ENCODE data around the gene ARHGAP29.
"Not testable (repeated sequence)": the region's sequence is repeated elsewhere in the genome, so short reads cannot be mapped to it uniquely, and the experiment has no call there.

The ARHGAP29 gene

GRCh38 chr1:94180650-94181049 lies 56.7 kb downstream of the ARHGAP29 start:
- no peaks in the 10 kb centered on the region for H3K27me3 ChIP-seq (ENCODE audit: insufficient read depth, insufficient read length)
- H3K9me3 ChIP-seq (ENCODE audit: insufficient read depth, low read length) = no peaks in the 10 kb centered on the region
- no peak overlapping the region for H3K9ac ChIP-seq (ENCODE audit: insufficient read length, low read depth)
- peaks cover 75% of the 10 kb centered on the region for H3K36me3 ChIP-seq (ENCODE audit: insufficient read depth, insufficient read length, low read length)
- no peak overlapping the region for H3K4me3 ChIP-seq (ENCODE audit: insufficient read length, low read depth)
- no peak for DNase-seq (ENCODE audit: low read depth, low spot score)
- no peak for TF ChIP-seq YY1 (IDR thresholded peaks at IDR 0.05; ENCODE audit: insufficient read depth, insufficient read length)
- TF ChIP-seq SUZ12 (IDR thresholded peaks at IDR 0.05; ENCODE audit: extremely low read depth, insufficient read depth, insufficient read length) = no peak
- TF ChIP-seq ZNF274 (IDR thresholded peaks at IDR 0.05; ENCODE audit: low read depth, low read length) = no peak
- no peaks in the 10 kb centered on the region for H3K4me1 ChIP-seq (ENCODE audit: insufficient read depth, insufficient read length)

DNA sequence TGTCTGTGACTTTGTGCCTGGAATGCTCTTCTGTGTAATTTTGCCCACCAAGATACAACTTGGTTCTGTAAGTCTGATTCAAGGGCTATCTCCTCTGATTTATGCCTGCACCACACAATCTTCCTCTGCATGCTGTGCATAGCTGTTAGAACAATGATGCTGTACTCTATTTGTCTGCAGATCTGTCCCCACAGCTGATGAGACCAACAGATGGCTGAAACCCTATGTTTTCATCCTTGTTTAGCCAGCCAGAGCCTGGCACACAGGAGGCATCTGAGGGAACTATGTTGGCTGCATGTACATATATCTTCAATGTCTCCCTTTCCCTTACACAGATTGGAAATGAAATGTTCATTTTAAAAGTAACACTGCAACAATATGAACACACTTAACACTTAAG lies 58.5 kb downstream of the ARHGAP29 start:
- Histone ChIP-seq H3K36me3 (ENCODE audit: insufficient read depth, insufficient read length, low read length) (peaks cover 65% of the 10 kb centered on the region), H3K4me1 (ENCODE audit: insufficient read depth, insufficient read length) (no peaks in the 10 kb centered on the region)
- TF ChIP-seq ZNF274 (IDR thresholded peaks at IDR 0.05; ENCODE audit: low read depth, low read length) = no peak
- TF ChIP-seq SUZ12 (IDR thresholded peaks at IDR 0.05; ENCODE audit: extremely low read depth, insufficient read depth, insufficient read length) = no peak
- TF ChIP-seq YY1 (IDR thresholded peaks at IDR 0.05; ENCODE audit: insufficient read depth, insufficient read length) = no peak

DNA sequence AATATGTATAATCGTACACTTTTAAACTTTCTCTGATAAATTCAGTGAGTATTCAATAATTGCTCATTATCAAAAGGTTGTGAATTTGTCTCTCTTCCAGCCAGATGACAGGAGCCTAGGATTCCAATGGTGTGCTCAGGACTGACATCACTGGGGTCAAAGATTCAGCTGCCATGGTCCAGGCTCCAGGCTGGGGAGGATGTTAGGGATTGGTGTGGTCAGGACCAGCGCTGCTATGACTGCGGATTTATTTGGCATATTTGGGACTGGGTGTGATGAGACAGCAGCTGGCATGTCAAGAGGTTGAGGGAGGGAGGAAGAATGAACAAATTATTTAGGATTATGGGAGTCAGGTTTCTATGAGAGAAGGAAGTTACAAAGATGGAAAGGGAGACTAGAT lies 68.3 kb downstream of the ARHGAP29 start:
- Histone ChIP-seq H3K4me3 (ENCODE audit: insufficient read length, low read depth) (no peak overlapping the region), H3K27me3 (ENCODE audit: insufficient read depth, insufficient read length) (no peaks in the 10 kb centered on the region), H3K9ac (ENCODE audit: insufficient read length, low read depth) (no peak overlapping the region), H3K9me3 (ENCODE audit: insufficient read depth, low read length) (no peaks in the 10 kb centered on the region), H3K4me1 (ENCODE audit: insufficient read depth, insufficient read length) (no peaks in the 10 kb centered on the region), H3K36me3 (ENCODE audit: insufficient read depth, insufficient read length, low read length) (peaks cover 17% of the 10 kb centered on the region)
- no peak for TF ChIP-seq SUZ12 (IDR thresholded peaks at IDR 0.05; ENCODE audit: extremely low read depth, insufficient read depth, insufficient read length)
- no peak for DNase-seq (ENCODE audit: low read depth, low spot score)

More for the DNA sequence above, 58.5 kb downstream of the ARHGAP29 start:
- H3K4me3 ChIP-seq (ENCODE audit: insufficient read length, low read depth) = no peak overlapping the region
- DNase-seq (ENCODE audit: low read depth, low spot score) = no peak
- H3K27me3 ChIP-seq (ENCODE audit: insufficient read depth, insufficient read length) = no peaks in the 10 kb centered on the region
- no peak overlapping the region for H3K9ac ChIP-seq (ENCODE audit: insufficient read length, low read depth)
- H3K9me3 ChIP-seq (ENCODE audit: insufficient read depth, low read length) = no peaks in the 10 kb centered on the region

DNA sequence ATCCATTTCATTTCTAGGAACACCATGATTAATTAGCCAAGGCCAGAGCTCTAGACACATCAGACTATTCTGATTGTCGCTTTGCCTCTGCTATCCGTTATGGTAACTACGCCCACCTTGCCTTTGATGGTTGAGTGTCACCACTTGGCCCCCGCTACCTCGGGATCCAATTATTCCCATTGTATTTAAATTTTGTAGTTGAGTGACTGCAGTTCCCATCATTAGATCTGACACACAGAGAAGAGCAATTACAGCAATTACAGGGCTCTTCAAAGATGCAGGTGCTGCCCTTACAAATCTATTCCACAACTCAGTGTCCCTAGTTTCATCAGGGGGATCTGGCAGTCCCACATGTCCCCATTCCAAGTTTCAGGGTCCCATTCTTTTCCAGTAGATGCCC lies 71.5 kb downstream of the ARHGAP29 start:
- Histone ChIP-seq H3K36me3 (ENCODE audit: insufficient read depth, insufficient read length, low read length) (no peaks in the 10 kb centered on the region), H3K27me3 (ENCODE audit: insufficient read depth, insufficient read length) (no peaks in the 10 kb centered on the region), H3K9me3 (ENCODE audit: insufficient read depth, low read length) (0 out of 2 replicates have a peak, but pooled peaks cover 6% of the 10 kb centered on the region), H3K4me1 (ENCODE audit: insufficient read depth, insufficient read length) (no peaks in the 10 kb centered on the region), H3K4me3 (ENCODE audit: insufficient read length, low read depth) (no peak overlapping the region), H3K9ac (ENCODE audit: insufficient read length, low read depth) (no peak overlapping the region)
- DNase-seq (ENCODE audit: low read depth, low spot score) = no peak
- TF ChIP-seq ZNF274 (IDR thresholded peaks at IDR 0.05; ENCODE audit: low read depth, low read length) (no peak), YY1 (IDR thresholded peaks at IDR 0.05; ENCODE audit: insufficient read depth, insufficient read length) (no peak), SUZ12 (IDR thresholded peaks at IDR 0.05; ENCODE audit: extremely low read depth, insufficient read depth, insufficient read length) (no peak)

DNA sequence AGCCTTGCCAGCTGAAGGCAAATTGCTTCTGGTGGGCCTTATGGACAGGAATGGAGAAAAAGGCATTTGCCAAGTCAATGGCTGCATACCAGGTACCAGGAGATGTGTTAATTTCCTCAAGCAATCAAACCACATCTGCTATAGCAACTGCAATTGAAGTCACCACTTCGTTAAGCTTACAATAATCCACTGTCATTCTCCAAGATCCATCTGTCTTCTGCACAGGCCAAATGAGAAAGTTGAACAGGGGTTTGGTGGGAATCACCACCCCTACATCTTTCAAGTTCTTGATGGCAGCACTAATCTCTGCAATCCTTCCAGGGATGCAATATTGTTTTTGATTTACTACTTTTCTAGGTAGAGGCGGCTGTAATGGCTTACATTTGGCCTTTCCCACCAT lies 72.5 kb downstream of the ARHGAP29 start:
- not testable (repeated sequence) for H3K9ac ChIP-seq (ENCODE audit: insufficient read length, low read depth); H3K27me3 ChIP-seq (ENCODE audit: insufficient read depth, insufficient read length); DNase-seq (ENCODE audit: low read depth, low spot score); H3K36me3 ChIP-seq (ENCODE audit: insufficient read depth, insufficient read length, low read length); H3K4me3 ChIP-seq (ENCODE audit: insufficient read length, low read depth); H3K4me1 ChIP-seq (ENCODE audit: insufficient read depth, insufficient read length); H3K9me3 ChIP-seq (ENCODE audit: insufficient read depth, low read length)

DNA sequence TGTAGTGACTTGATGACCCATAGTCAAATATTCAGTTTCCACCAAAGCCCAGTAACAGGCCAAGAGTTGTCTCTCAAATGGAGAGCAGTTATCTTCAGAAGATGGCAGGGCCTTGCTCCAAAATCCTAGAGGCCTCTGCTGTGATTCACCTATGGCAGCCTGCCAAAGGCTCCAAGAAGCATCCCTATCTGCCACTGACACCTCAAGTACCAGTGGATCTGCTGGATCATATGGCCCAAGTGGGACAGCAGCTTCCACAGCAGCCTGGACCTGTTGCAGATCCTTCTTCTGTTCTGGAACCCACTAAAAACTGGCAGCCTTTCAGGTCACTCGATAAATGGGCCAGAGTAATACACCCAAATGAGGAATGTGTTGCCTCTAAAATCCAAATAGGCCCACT lies 73.3 kb downstream of the ARHGAP29 start:
- not testable (repeated sequence) for H3K4me1 ChIP-seq (ENCODE audit: insufficient read depth, insufficient read length); H3K4me3 ChIP-seq (ENCODE audit: insufficient read length, low read depth); H3K36me3 ChIP-seq (ENCODE audit: insufficient read depth, insufficient read length, low read length); H3K9ac ChIP-seq (ENCODE audit: insufficient read length, low read depth); H3K27me3 ChIP-seq (ENCODE audit: insufficient read depth, insufficient read length); DNase-seq (ENCODE audit: low read depth, low spot score); H3K9me3 ChIP-seq (ENCODE audit: insufficient read depth, low read length)

- H3K36me3 ChIP-seq (ENCODE audit: insufficient read depth, insufficient read length, low read length); H3K9me3 ChIP-seq (ENCODE audit: insufficient read depth, low read length); H3K9ac ChIP-seq (ENCODE audit: insufficient read length, low read depth); H3K4me3 ChIP-seq (ENCODE audit: insufficient read length, low read depth); H3K27me3 ChIP-seq (ENCODE audit: insufficient read depth, insufficient read length); H3K4me1 ChIP-seq (ENCODE audit: insufficient read depth, insufficient read length); DNase-seq (ENCODE audit: low read depth, low spot score): not testable (repeated sequence)
Measured at GRCh38 chr1:94163249-94163648, 74.1 kb downstream of the ARHGAP29 start.

DNA sequence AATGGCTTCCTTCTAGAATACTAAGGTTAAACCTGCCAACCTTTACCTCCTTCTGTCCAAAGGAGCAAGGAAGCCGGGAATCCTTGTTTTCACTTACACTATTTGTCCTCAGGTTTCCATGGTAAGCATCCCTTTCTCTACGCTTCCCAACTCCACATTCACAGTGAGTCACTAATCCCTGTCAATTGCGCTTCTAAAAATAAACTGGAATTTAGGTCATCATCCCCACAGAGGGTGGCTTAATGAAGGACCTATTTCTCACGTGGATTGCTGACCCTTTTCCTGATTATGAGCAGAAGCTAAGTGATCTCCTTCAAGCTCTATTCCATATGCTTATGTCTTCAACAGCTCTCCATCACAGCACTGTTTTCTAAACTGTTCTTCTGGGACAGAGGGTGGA lies 76.6 kb downstream of the ARHGAP29 start:
- Histone ChIP-seq H3K4me1 (ENCODE audit: insufficient read depth, insufficient read length) (no peaks in the 10 kb centered on the region), H3K27me3 (ENCODE audit: insufficient read depth, insufficient read length) (no peaks in the 10 kb centered on the region), H3K9me3 (ENCODE audit: insufficient read depth, low read length) (0 out of 2 replicates have a peak, but pooled peaks cover 6% of the 10 kb centered on the region), H3K4me3 (ENCODE audit: insufficient read length, low read depth) (no peak overlapping the region), H3K9ac (ENCODE audit: insufficient read length, low read depth) (no peak overlapping the region), H3K36me3 (ENCODE audit: insufficient read depth, insufficient read length, low read length) (no peaks in the 10 kb centered on the region)
- peak; percentile 58 for DNase-seq (ENCODE audit: low read depth, low spot score)
- no peak for TF ChIP-seq ZNF274 (IDR thresholded peaks at IDR 0.05; ENCODE audit: low read depth, low read length)
- TF ChIP-seq YY1 (IDR thresholded peaks at IDR 0.05; ENCODE audit: insufficient read depth, insufficient read length) = no peak
- TF ChIP-seq SUZ12 (IDR thresholded peaks at IDR 0.05; ENCODE audit: extremely low read depth, insufficient read depth, insufficient read length) = no peak

Measured in NT2/D1 (cell line).